ENCODE measurements around the gene HCN3. TPM values are rescaled to one million over a fixed set of nuclear protein-coding genes. Genes with fewer than 3 reads are reported as not detected.

The HCN3 gene
- total RNA-seq, 1 experiment from 2014 or later = 5.9 TPM

DNA sequence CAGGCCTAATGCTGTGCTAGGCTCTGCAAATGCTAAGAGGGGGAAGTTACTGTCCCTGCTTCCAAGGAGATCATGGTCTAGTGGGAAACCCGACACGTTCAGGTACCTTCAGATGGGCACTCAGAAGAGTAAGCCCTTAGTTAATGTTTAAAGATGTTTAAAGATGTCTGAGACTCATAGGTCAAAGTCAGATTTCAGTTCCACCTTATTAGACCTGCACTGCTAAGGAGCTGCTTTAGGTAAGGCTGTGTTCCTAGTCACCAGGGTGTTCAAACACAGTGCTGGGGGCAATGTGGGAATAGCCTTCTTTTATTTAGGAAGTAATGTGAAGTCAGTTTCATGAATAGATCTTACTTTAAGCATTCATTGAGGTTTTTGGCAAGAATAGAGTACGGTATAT is 39.7 kb downstream of the HCN3 start:
- Histone ChIP-seq H3K27me3 (ENCODE audit: low read length) (no peaks in the 10 kb centered on the region), H3K9ac (ENCODE audit: low read length) (no peak overlapping the region), H4K20me1 (ENCODE audit: insufficient read depth, low read depth, low read length) (no peaks in the 10 kb centered on the region), H3K9me3 (ENCODE audit: low read length) (no peaks in the 10 kb centered on the region), H3K27ac (ENCODE audit: low read length) (no peak overlapping the region), H3K9me2 (replicated peaks; ENCODE audit: insufficient read depth, low read length) (no peaks in the 10 kb centered on the region), H3K4me3 (ENCODE audit: low read length) (no peak overlapping the region), H3K4me2 (ENCODE audit: low read depth, low read length, poor library complexity, severe bottlenecking) (no peak overlapping the region), H3K79me2 (ENCODE audit: low read length) (peaks cover 13% of the 10 kb centered on the region), H3K4me1 (ENCODE audit: low read length) (peaks cover 17% of the 10 kb centered on the region), H3K36me3 (ENCODE audit: insufficient read depth, low read length) (peaks cover 32% of the 10 kb centered on the region; the same call in 1 of the 2 replicates), H2AFZ (ENCODE audit: low read length) (no peak overlapping the region)
- no peak for DNase-seq

- Histone ChIP-seq H3K79me2 (ENCODE audit: low read length) (peaks cover 4% of the 10 kb centered on the region; the same call in 1 of the 2 replicates), H3K27ac (ENCODE audit: low read length) (no peak overlapping the region), H3K4me3 (ENCODE audit: low read length) (no peak overlapping the region), H3K36me3 (ENCODE audit: insufficient read depth, low read length) (peaks cover 30% of the 10 kb centered on the region; the same call in 1 of the 2 replicates), H3K4me2 (ENCODE audit: low read depth, low read length, poor library complexity, severe bottlenecking) (no peak overlapping the region), H3K27me3 (ENCODE audit: low read length) (no peaks in the 10 kb centered on the region), H2AFZ (ENCODE audit: low read length) (no peak overlapping the region), H3K9ac (ENCODE audit: low read length) (no peak overlapping the region), H3K9me2 (replicated peaks; ENCODE audit: insufficient read depth, low read length) (no peaks in the 10 kb centered on the region), H4K20me1 (ENCODE audit: insufficient read depth, low read depth, low read length) (no peaks in the 10 kb centered on the region), H3K4me1 (ENCODE audit: low read length) (peaks cover 26% of the 10 kb centered on the region), H3K9me3 (ENCODE audit: low read length) (no peaks in the 10 kb centered on the region)
- no peak for DNase-seq
These were observed 40.8 kb downstream of the HCN3 start for GRCh38 chr1:155318082-155318481.

GRCh38 chr1:155319536-155319935 is 42.3 kb downstream of the HCN3 start:
- H3K4me1 ChIP-seq (ENCODE audit: low read length) = peaks cover 32% of the 10 kb centered on the region
- no peaks in the 10 kb centered on the region for H3K27me3 ChIP-seq (ENCODE audit: low read length)
- DNase-seq = no peak
- no peak overlapping the region for H3K4me2 ChIP-seq (ENCODE audit: low read depth, low read length, poor library complexity, severe bottlenecking)
- H3K4me3 ChIP-seq (ENCODE audit: low read length) = no peak overlapping the region
- H3K79me2 ChIP-seq (ENCODE audit: low read length) = no peaks in the 10 kb centered on the region
- H4K20me1 ChIP-seq (ENCODE audit: insufficient read depth, low read depth, low read length) = no peaks in the 10 kb centered on the region
- H3K9ac ChIP-seq (ENCODE audit: low read length) = no peak overlapping the region; the same call in 1 of the 2 replicates
- no peaks in the 10 kb centered on the region for H3K9me2 ChIP-seq (replicated peaks; ENCODE audit: insufficient read depth, low read length)
- no peak overlapping the region for H3K27ac ChIP-seq (ENCODE audit: low read length)
- no peak overlapping the region for H2AFZ ChIP-seq (ENCODE audit: low read length)
- no peaks in the 10 kb centered on the region for H3K9me3 ChIP-seq (ENCODE audit: low read length)
- H3K36me3 ChIP-seq (ENCODE audit: insufficient read depth, low read length) = peaks cover 25% of the 10 kb centered on the region; the same call in 1 of the 2 replicates

- no peaks in the 10 kb centered on the region for H3K9me3 ChIP-seq (ENCODE audit: low read length)
- no peaks in the 10 kb centered on the region for H3K27me3 ChIP-seq (ENCODE audit: low read length)
- no peak overlapping the region for H2AFZ ChIP-seq (ENCODE audit: low read length)
- H3K27ac ChIP-seq (ENCODE audit: low read length) = no peak overlapping the region
- peaks cover 25% of the 10 kb centered on the region; the same call in 1 of the 2 replicates for H3K36me3 ChIP-seq (ENCODE audit: insufficient read depth, low read length)
- H3K4me2 ChIP-seq (ENCODE audit: low read depth, low read length, poor library complexity, severe bottlenecking) = no peak overlapping the region
- peaks cover 40% of the 10 kb centered on the region for H3K4me1 ChIP-seq (ENCODE audit: low read length)
- DNase-seq = no peak
- H3K4me3 ChIP-seq (ENCODE audit: low read length) = no peak overlapping the region
- H4K20me1 ChIP-seq (ENCODE audit: insufficient read depth, low read depth, low read length) = no peaks in the 10 kb centered on the region
- no peaks in the 10 kb centered on the region for H3K79me2 ChIP-seq (ENCODE audit: low read length)
- no peak overlapping the region for H3K9ac ChIP-seq (ENCODE audit: low read length)
- H3K9me2 ChIP-seq (replicated peaks; ENCODE audit: insufficient read depth, low read length) = no peaks in the 10 kb centered on the region
These were observed 43.0 kb downstream of the HCN3 start for GRCh38 chr1:155320252-155320651.

DNA sequence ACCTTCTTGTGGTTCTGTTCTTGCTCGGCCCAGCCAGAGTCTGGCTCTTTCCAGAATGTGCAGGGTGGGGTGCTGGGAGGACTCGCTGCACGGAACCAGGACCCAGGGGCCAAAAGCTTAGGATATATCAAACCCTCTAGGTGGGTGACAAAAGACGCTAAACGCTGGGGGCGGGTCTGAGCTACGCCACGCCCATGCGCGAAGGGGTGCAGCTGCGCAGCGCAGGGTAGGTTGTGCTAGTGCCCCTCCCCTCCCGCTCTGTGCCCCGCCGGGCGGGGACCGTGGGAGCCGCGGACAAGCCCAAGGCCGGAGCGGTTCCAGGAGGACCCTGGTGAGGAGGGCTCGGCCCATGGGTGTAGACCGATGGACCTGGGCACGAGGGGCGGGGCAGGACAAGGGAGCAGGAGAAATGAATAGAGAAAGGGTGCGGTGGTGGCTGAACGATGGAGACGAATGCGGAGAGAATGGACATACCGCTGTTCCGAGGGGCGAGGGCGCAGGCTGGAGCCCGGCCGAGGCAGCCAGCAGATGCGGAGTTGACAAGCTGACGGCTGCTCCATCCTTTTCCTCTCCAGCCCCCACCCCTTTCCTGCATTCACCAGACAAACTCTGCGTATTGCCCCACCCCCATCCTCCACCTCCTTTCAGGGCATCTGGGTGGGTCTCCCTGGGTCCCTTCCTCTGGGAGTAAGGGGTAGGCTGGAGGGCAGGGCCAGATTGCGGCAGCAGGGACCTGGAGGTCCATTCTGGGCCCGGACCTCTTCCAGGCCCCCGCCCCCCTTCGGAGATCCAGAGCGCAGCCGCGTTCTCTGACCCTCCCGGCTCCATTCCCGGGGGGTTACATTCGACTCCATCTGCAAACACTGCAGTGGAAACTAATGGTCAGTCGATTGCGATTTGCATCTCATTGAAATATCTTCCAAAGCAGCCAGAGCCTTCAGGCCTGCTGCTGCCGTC is 43.7 kb downstream of the HCN3 start, which contains the start of gene RUSC1:
RUSC1 (plus strand) TSS at position 234 of the 957 bp plus-strand sequence. CDS start 880 bp downstream, outside the sequence.
- DNase-seq = peak; percentile 73
- Histone ChIP-seq H3K4me3 (ENCODE audit: low read length) (peak within 1 kb of the TSS; percentile 96; the same call in 1 of the 2 replicates), H3K4me1 (ENCODE audit: low read length) (peaks cover 40% of the 10 kb centered on the region), H3K9me3 (ENCODE audit: low read length) (no peaks in the 10 kb centered on the region), H4K20me1 (ENCODE audit: insufficient read depth, low read depth, low read length) (no peaks in the 10 kb centered on the region), H3K27ac (ENCODE audit: low read length) (no peak within 1 kb of the TSS), H2AFZ (ENCODE audit: low read length) (no peak within 1 kb of the TSS), H3K9ac (ENCODE audit: low read length) (peak within 1 kb of the TSS; percentile 99), H3K27me3 (ENCODE audit: low read length) (no peaks in the 10 kb centered on the region), H3K9me2 (replicated peaks; ENCODE audit: insufficient read depth, low read length) (no peaks in the 10 kb centered on the region), H3K36me3 (ENCODE audit: insufficient read depth, low read length) (peaks cover 25% of the 10 kb centered on the region; the same call in 1 of the 2 replicates), H3K79me2 (ENCODE audit: low read length) (no peaks in the 10 kb centered on the region), H3K4me2 (ENCODE audit: low read depth, low read length, poor library complexity, severe bottlenecking) (peak within 1 kb of the TSS; percentile 98)

DNA sequence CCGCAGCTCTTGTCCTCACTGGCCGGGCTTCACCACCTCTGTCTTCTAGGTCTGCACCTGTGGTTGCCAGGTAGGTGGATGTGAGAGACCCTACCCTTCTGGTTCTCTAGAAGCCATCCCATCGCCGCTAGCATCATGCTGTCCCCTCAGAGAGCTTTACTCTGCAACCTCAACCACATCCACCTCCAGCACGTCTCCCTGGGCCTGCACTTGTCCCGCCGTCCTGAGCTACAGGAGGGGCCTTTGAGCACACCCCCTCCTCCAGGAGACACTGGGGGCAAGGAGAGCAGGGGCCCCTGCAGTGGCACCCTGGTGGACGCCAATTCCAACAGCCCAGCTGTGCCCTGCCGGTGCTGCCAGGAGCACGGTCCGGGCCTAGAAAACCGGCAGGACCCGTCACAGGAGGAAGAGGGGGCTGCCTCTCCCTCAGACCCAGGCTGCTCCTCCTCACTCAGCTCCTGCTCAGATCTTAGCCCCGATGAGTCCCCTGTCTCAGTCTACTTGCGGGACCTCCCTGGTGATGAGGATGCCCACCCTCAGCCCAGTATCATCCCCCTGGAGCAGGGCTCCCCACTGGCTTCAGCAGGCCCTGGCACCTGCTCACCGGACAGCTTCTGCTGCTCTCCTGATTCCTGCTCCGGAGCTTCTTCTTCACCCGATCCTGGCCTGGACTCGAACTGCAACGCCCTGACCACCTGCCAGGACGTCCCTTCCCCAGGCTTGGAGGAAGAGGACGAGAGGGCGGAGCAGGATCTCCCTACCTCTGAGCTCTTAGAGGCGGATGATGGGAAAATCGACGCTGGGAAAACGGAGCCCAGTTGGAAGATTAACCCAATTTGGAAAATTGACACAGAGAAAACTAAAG is 44.6 kb downstream of the HCN3 start:
- H3K9ac ChIP-seq (ENCODE audit: low read length) = peak overlapping the region; percentile 99
- peak overlapping the region; percentile 98 for H3K4me2 ChIP-seq (ENCODE audit: low read depth, low read length, poor library complexity, severe bottlenecking)
- peaks cover 40% of the 10 kb centered on the region for H3K4me1 ChIP-seq (ENCODE audit: low read length)
- peak; percentile 62 for DNase-seq
- H3K27ac ChIP-seq (ENCODE audit: low read length) = no peak overlapping the region
- no peaks in the 10 kb centered on the region for H3K9me2 ChIP-seq (replicated peaks; ENCODE audit: insufficient read depth, low read length)
- peaks cover 23% of the 10 kb centered on the region; the same call in 1 of the 2 replicates for H3K36me3 ChIP-seq (ENCODE audit: insufficient read depth, low read length)
- no peaks in the 10 kb centered on the region for H3K79me2 ChIP-seq (ENCODE audit: low read length)
- peak overlapping the region; percentile 96 for H3K4me3 ChIP-seq (ENCODE audit: low read length)
- no peaks in the 10 kb centered on the region for H4K20me1 ChIP-seq (ENCODE audit: insufficient read depth, low read depth, low read length)
- H2AFZ ChIP-seq (ENCODE audit: low read length) = no peak overlapping the region
- H3K27me3 ChIP-seq (ENCODE audit: low read length) = no peaks in the 10 kb centered on the region
- no peaks in the 10 kb centered on the region for H3K9me3 ChIP-seq (ENCODE audit: low read length)

- Histone ChIP-seq H3K4me1 (ENCODE audit: low read length) (peaks cover 40% of the 10 kb centered on the region), H3K9ac (ENCODE audit: low read length) (peak overlapping the region; percentile 99), H3K4me3 (ENCODE audit: low read length) (peak overlapping the region; percentile 96), H3K9me3 (ENCODE audit: low read length) (no peaks in the 10 kb centered on the region), H3K4me2 (ENCODE audit: low read depth, low read length, poor library complexity, severe bottlenecking) (peak overlapping the region; percentile 98), H3K9me2 (replicated peaks; ENCODE audit: insufficient read depth, low read length) (no peaks in the 10 kb centered on the region), H3K27ac (ENCODE audit: low read length) (0 out of 2 replicates have a peak overlapping the region, but pooled peaks have one; percentile 89), H3K79me2 (ENCODE audit: low read length) (no peaks in the 10 kb centered on the region), H3K36me3 (ENCODE audit: insufficient read depth, low read length) (peaks cover 16% of the 10 kb centered on the region; the same call in 1 of the 2 replicates), H2AFZ (ENCODE audit: low read length) (no peak overlapping the region), H4K20me1 (ENCODE audit: insufficient read depth, low read depth, low read length) (no peaks in the 10 kb centered on the region), H3K27me3 (ENCODE audit: low read length) (no peaks in the 10 kb centered on the region)
- peak; percentile 68 for DNase-seq
These were observed 45.3 kb downstream of the HCN3 start for GRCh38 chr1:155322571-155322952.
